CD4-positive, alpha-beta T cell (primary cell): ENCODE results near the gene FIGLA. TPM values are rescaled to one million over a fixed set of nuclear protein-coding genes. Genes with fewer than 3 reads are reported as not detected.

Experiments used
- ATAC-seq: fragments of 200-7000 bp; cut with Tn5 transposase; one replicate; pipeline ENCODE4 v1.10.0; 2022; ENCODE audit warnings: mild to moderate bottlenecking; ENCODE audit not compliant: poor library complexity
- CTCF ChIA-PET: fragments of 350-600 bp; sonication (Branson Sonifier 250); formaldehyde crosslinking; loops from one replicate; lab custom pipeline; 2021; ENCODE audit warnings: antibody characterized with exemption, inconsistent platforms; lab: Charles Lee
- POLR2A ChIA-PET: fragments of 350-600 bp; sonication (Branson Sonifier 250); formaldehyde crosslinking; loops from one replicate; lab custom pipeline; 2021; ENCODE audit warnings: antibody characterized with exemption, inconsistent platforms; lab: Charles Lee
- DNase-seq, 14 experiments: peaks; one replicate each; pipeline ENCODE4 v3.0.0-alpha.2; 2013 to 2020; ENCODE audit warnings: mixed read lengths in 2 of 14
- H3K27ac ChIP-seq, 2 donors: one replicate each; pipeline versions ENCODE4 v1.5.1 to v1.7.0; 2013; ENCODE audit warnings: low read length in 2 of 2, low read depth in 1 of 2, mild to moderate bottlenecking in 1 of 2
- H3K27me3 ChIP-seq, 2 experiments: 1 replicate in 1 of 2; 2 replicates in 1 of 2; pipeline versions ENCODE4 v1.6.1 to v1.7.0; 2013; ENCODE audit warnings: low read length in 2 of 2, control low read depth in 1 of 2, mild to moderate bottlenecking in 1 of 2, moderate library complexity in 1 of 2; ENCODE audit not compliant: insufficient read depth in 2 of 2, control insufficient read depth in 1 of 2
- H3K36me3 ChIP-seq: one replicate; pipeline ENCODE4 v1.6.1; 2013; ENCODE audit warnings: low read length, control low read depth; ENCODE audit not compliant: insufficient read depth
- H3K4me1 ChIP-seq: one replicate; pipeline ENCODE4 v1.6.1; 2013; ENCODE audit warnings: low read length, control low read depth; ENCODE audit not compliant: insufficient read depth
- H3K4me3 ChIP-seq: one replicate; pipeline ENCODE4 v1.5.1; 2013; ENCODE audit warnings: mild to moderate bottlenecking, low read length, moderate library complexity
- H3K9me3 ChIP-seq, 2 experiments: 1 replicate in 1 of 2; 2 replicates in 1 of 2; pipeline versions ENCODE4 v1.6.1 to v1.7.0; 2013; ENCODE audit warnings: low read length in 2 of 2, mild to moderate bottlenecking in 2 of 2, control low read depth in 1 of 2, moderate library complexity in 1 of 2; ENCODE audit not compliant: control insufficient read depth in 1 of 2, insufficient read depth in 1 of 2
- H3K27ac Mint-ChIP-seq: one replicate; pipeline ENCODE4 v1.8.0; 2020; ENCODE audit warnings: mixed read lengths
- H3K27me3 Mint-ChIP-seq: one replicate; pipeline ENCODE4 v1.8.0; 2021; ENCODE audit warnings: mixed read lengths
- H3K36me3 Mint-ChIP-seq: one replicate; pipeline ENCODE4 v1.8.0; 2021; ENCODE audit warnings: low read depth, mixed read lengths
- H3K4me1 Mint-ChIP-seq: one replicate; pipeline ENCODE4 v1.8.0; 2021; ENCODE audit warnings: low read depth, mixed read lengths
- H3K4me3 Mint-ChIP-seq: one replicate; pipeline ENCODE4 v1.8.0; 2020; ENCODE audit warnings: mild to moderate bottlenecking, mixed read lengths
- H3K9me3 Mint-ChIP-seq: one replicate; pipeline ENCODE4 v1.8.0; 2020; ENCODE audit warnings: mixed read lengths
- intact Hi-C, 2 experiments: fragments of 100-400 bp; cut with DNase I in 1 of 2; cut with micrococcal nuclease in 1 of 2; formaldehyde crosslinking; loops; one replicate each; pipeline versions ENCODE4 v1.15.1 to v1.9.0; 2023 to 2025; cut with DNase I, micrococcal nuclease
- total RNA-seq, 174 experiments: library from RNA in 2 of 174; stranded (reverse) in 2 of 174; gene quantifications; one replicate each; pipeline ENCODE4 v1.2.3 and lab custom pipeline; 2021 to 2026
- TF ChIP-seq, protein P1 (sequence below): fragments of 200-600 bp; IDR thresholded peaks from one replicate; pipeline ENCODE4 v1.8.0; 2022; ENCODE audit warnings: antibody characterized with exemption, mild to moderate bottlenecking

The FIGLA gene
- total RNA-seq, 2 experiments from 2014 or later = not detected

DNA sequence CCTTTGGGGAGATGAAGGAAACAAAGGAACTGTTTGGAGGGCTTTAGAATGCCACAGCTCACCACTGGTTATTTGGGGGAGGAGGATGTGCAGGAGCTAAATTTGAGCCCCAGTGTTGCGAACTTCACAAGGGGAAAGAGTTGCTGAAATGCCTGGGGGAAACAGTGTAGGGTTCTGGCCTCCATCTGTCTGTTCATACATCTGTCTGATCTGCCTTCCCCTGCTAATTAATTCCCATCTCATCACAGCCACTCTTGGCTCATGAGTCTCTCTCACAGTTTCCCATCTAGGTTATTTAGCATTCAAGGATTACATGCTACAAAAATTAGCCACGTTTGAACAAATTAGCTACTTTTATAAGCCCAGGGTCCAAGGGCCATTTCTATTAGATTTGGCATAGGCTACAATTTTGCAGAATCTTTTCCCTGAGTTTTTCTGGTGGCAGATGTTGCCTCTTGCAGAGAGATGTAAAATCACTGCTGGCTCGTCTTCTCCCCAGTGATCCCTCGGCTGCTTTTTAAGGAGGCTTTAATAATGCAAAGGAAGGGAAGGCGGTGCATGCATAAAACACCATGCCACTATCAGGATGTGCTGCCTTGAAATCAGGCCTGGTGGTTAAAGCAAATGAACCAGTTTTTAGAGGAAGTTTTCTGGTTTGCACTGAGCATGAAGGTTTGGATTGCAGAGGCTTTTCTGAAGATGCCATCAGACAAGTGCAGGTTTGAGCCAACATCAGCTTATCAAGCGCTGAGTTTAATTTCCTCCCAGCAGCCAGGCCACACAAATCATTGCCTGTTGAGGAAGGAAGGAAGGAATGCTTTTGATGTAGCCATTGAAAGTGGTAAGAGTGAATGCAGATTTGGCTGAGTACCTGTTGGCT, 57.4 kb downstream of the FIGLA start:
- TF ChIP-seq, protein P1, sequence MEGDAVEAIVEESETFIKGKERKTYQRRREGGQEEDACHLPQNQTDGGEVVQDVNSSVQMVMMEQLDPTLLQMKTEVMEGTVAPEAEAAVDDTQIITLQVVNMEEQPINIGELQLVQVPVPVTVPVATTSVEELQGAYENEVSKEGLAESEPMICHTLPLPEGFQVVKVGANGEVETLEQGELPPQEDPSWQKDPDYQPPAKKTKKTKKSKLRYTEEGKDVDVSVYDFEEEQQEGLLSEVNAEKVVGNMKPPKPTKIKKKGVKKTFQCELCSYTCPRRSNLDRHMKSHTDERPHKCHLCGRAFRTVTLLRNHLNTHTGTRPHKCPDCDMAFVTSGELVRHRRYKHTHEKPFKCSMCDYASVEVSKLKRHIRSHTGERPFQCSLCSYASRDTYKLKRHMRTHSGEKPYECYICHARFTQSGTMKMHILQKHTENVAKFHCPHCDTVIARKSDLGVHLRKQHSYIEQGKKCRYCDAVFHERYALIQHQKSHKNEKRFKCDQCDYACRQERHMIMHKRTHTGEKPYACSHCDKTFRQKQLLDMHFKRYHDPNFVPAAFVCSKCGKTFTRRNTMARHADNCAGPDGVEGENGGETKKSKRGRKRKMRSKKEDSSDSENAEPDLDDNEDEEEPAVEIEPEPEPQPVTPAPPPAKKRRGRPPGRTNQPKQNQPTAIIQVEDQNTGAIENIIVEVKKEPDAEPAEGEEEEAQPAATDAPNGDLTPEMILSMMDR = no peak
- Mint-ChIP-seq H3K27ac (no peak overlapping the region), H3K4me1 (peaks cover 16% of the 10 kb centered on the region), H3K9me3 (no peaks in the 10 kb centered on the region), H3K27me3 (no peaks in the 10 kb centered on the region), H3K4me3 (no peak overlapping the region), H3K36me3 (no peaks in the 10 kb centered on the region)
- no peak for DNase-seq
- Histone ChIP-seq H3K4me3 (no peak overlapping the region), H3K4me1 (no peaks in the 10 kb centered on the region), H3K27ac (no peak overlapping the region), H3K9me3 (no peaks in the 10 kb centered on the region), H3K36me3 (no peaks in the 10 kb centered on the region), H3K27me3 (peaks cover 0 to 4% of the 10 kb centered on the region in 2 experiments)
- no peak for ATAC-seq
- intact Hi-C loops = no loop called here
- CTCF ChIA-PET = no interaction called here
- POLR2A ChIA-PET = no interaction called here

DNA sequence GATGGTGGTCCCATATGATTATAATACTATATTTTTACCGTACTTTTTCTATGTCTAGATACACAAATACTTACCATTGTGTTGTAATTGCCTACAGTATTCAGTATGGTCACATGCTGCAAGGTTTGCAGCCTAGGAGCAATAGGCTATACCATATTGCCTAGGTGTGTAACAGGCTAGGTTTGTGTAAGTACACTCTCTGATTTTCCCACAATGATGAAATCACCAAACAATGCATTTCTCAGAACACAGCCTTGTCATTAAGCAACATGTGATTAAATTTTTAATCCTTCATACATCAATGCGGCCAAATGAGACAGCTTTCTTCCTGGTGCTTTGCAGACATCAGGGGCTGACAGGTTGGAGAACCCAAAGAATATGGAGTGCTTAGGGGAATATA, 59.7 kb downstream of the FIGLA start:
- peaks cover 0 to 4% of the 10 kb centered on the region in 2 experiments for H3K27me3 ChIP-seq

DNA sequence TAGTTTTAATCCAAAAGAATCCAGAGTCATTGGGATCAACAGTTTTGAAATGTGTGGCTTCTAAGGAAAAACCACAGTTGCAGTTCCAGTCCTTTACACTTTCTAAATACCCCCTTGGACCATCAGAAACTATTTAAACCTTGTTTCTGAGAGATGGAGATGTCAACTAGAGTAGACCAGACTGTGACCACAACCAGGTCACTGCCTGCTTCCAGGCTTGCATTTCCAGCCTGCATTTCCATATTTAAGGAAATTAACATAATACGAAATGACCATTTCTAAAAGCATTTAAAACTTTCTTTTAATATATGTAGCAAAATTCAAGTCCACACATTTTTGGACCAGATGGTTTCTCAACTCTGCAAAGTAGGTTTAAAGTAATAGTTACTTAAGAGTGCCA, 60.8 kb downstream of the FIGLA start:
- Mint-ChIP-seq H3K27ac (no peak overlapping the region), H3K27me3 (no peaks in the 10 kb centered on the region), H3K9me3 (no peaks in the 10 kb centered on the region), H3K4me3 (no peak overlapping the region), H3K4me1 (peaks cover 6% of the 10 kb centered on the region), H3K36me3 (no peaks in the 10 kb centered on the region)
- intact Hi-C loops = no loop called here
- Histone ChIP-seq H3K9me3 (no peaks in the 10 kb centered on the region), H3K27ac (no peak overlapping the region), H3K36me3 (no peaks in the 10 kb centered on the region), H3K4me1 (no peaks in the 10 kb centered on the region), H3K4me3 (no peak overlapping the region), H3K27me3 (peaks cover 0 to 4% of the 10 kb centered on the region in 2 experiments)
- DNase-seq (no peak), ATAC-seq (no peak)
- TF ChIP-seq, protein P1 = no peak
- ChIA-PET CTCF (no interaction called here), POLR2A (no interaction called here)

More for the DNA sequence above, 59.7 kb downstream of the FIGLA start:
- POLR2A ChIA-PET = no interaction called here
- ATAC-seq (no peak), DNase-seq (no peak)
- no peak overlapping the region for H3K27ac Mint-ChIP-seq
- no peaks in the 10 kb centered on the region for H3K9me3 ChIP-seq
- H3K4me3 ChIP-seq = no peak overlapping the region
- TF ChIP-seq, protein P1 = no peak
- H3K4me3 Mint-ChIP-seq = no peak overlapping the region
- peaks cover 12% of the 10 kb centered on the region for H3K4me1 Mint-ChIP-seq
- CTCF ChIA-PET = no interaction called here
- H3K27ac ChIP-seq = no peak overlapping the region
- H3K27me3 Mint-ChIP-seq = no peaks in the 10 kb centered on the region
- H3K9me3 Mint-ChIP-seq = no peaks in the 10 kb centered on the region
- intact Hi-C loops = no loop called here
- H3K4me1 ChIP-seq = no peaks in the 10 kb centered on the region
- H3K36me3 Mint-ChIP-seq = no peaks in the 10 kb centered on the region
- H3K36me3 ChIP-seq = no peaks in the 10 kb centered on the region
